HEK293 (cell line): ENCODE results near the gene ERCC5.

ENCODE experiments used
- CTCF ChIA-PET: fragments of 350-600 bp; formaldehyde crosslinking; extraction: SDS; loops from one replicate; lab custom pipeline; 2021; ENCODE audit warnings: antibody characterized with exemption; lab: Yijun Ruan, JAX
- POLR2A ChIA-PET: fragments of 300-600 bp; formaldehyde crosslinking; extraction: SDS; loops from one replicate; lab custom pipeline; 2020; ENCODE audit warnings: antibody characterized with exemption, inconsistent platforms; lab: Yijun Ruan, JAX
- H3K27ac ChIP-seq: fragments of 200-500 bp; sonication (Bioruptor generic); 2 replicates; pipeline ENCODE4 v1.5.1; 2014; ENCODE audit warnings: low read depth, low read length, control low read depth, inconsistent platforms; ENCODE audit errors: extremely low read depth
- H3K36me3 ChIP-seq, 2 experiments: fragments of 200-500 bp in 1 of 2; sonication (Bioruptor generic) in 1 of 2; 1 replicate in 1 of 2; 2 replicates in 1 of 2; pipeline ENCODE4 v1.5.1; 2014 to 2017; ENCODE audit warnings: inconsistent platforms in 2 of 2, low read length in 2 of 2; ENCODE audit not compliant: control insufficient read depth in 2 of 2, insufficient read depth in 1 of 2
- H3K4me1 ChIP-seq: fragments of 200-500 bp; sonication (Bioruptor generic); 2 replicates; pipeline ENCODE4 v1.5.1; 2014; ENCODE audit warnings: mild to moderate bottlenecking, low read length, inconsistent platforms; ENCODE audit not compliant: control insufficient read depth, insufficient read depth
- H3K4me3 ChIP-seq: 2 replicates; pipeline ENCODE4 v1.5.1; 2011; ENCODE audit warnings: low read depth, mild to moderate bottlenecking, control low read depth, low read length, moderate library complexity
- H3K9me3 ChIP-seq: fragments of 200-500 bp; sonication (Bioruptor generic); 2 replicates; pipeline ENCODE4 v1.5.1; 2014; ENCODE audit warnings: low read depth, low read length, inconsistent platforms; ENCODE audit not compliant: control insufficient read depth, insufficient read depth
- CTCF ChIP-seq: fragments of 450-650 bp; formaldehyde crosslinking; IDR thresholded peaks from 2 replicates; pipeline ENCODE4 v1.5.1; 2016; ENCODE audit warnings: missing biosample characterization, missing genetic modification characterization
- GLI4 ChIP-seq: fragments of 450-650 bp; formaldehyde crosslinking; IDR thresholded peaks from 2 replicates; pipeline ENCODE4 v1.5.1; 2016; ENCODE audit warnings: missing biosample characterization, missing genetic modification characterization
- GLIS1 ChIP-seq: fragments of 450-650 bp; formaldehyde crosslinking; IDR thresholded peaks from 2 replicates; pipeline ENCODE4 v1.5.1; 2016; ENCODE audit warnings: missing biosample characterization, missing genetic modification characterization
- KLF1 ChIP-seq: fragments of 450-650 bp; formaldehyde crosslinking; IDR thresholded peaks from 2 replicates; pipeline ENCODE4 v1.5.1; 2016; ENCODE audit warnings: missing biosample characterization, missing genetic modification characterization
- KLF9 ChIP-seq: fragments of 450-650 bp; formaldehyde crosslinking; IDR thresholded peaks from 2 replicates; pipeline ENCODE4 v1.5.1; 2016; ENCODE audit warnings: missing biosample characterization, missing genetic modification characterization, low read depth
- RBAK ChIP-seq: fragments of 450-650 bp; formaldehyde crosslinking; IDR thresholded peaks from 2 replicates; pipeline ENCODE4 v1.5.1; 2016; ENCODE audit warnings: missing biosample characterization, missing genetic modification characterization
- SALL2 ChIP-seq: fragments of 450-650 bp; formaldehyde crosslinking; IDR thresholded peaks from 2 replicates; pipeline ENCODE4 v1.5.0; 2017; ENCODE audit warnings: missing biosample characterization, mild to moderate bottlenecking, missing genetic modification characterization, borderline replicate concordance
- SETDB1 ChIP-seq: IDR thresholded peaks from one replicate; pipeline ENCODE4 v1.6.1; 2017; ENCODE audit warnings: mild to moderate bottlenecking, low read length, moderate library complexity, mixed read lengths; ENCODE audit not compliant: insufficient read length
- ZBTB8A ChIP-seq: fragments of 450-650 bp; formaldehyde crosslinking; IDR thresholded peaks from 2 replicates; pipeline ENCODE4 v1.5.1; 2016; ENCODE audit warnings: missing biosample characterization, missing genetic modification characterization
- ZIC2 ChIP-seq: fragments of 450-650 bp; formaldehyde crosslinking; IDR thresholded peaks from 2 replicates; pipeline ENCODE4 v1.5.1; 2016; ENCODE audit warnings: missing biosample characterization, missing genetic modification characterization
- ZNF114 ChIP-seq: fragments of 450-650 bp; formaldehyde crosslinking; IDR thresholded peaks from 2 replicates; pipeline ENCODE4 v1.5.0; 2017; ENCODE audit warnings: missing biosample characterization, missing genetic modification characterization
- ZNF311 ChIP-seq: fragments of 450-650 bp; formaldehyde crosslinking; IDR thresholded peaks from 2 replicates; pipeline ENCODE4 v1.5.1; 2017; ENCODE audit warnings: missing biosample characterization, missing genetic modification characterization, borderline replicate concordance
- ZNF354C ChIP-seq: fragments of 450-650 bp; formaldehyde crosslinking; IDR thresholded peaks from 2 replicates; pipeline ENCODE4 v1.5.1; 2016; ENCODE audit warnings: missing biosample characterization, missing genetic modification characterization, low read depth, borderline replicate concordance
- ZNF394 ChIP-seq: fragments of 450-650 bp; formaldehyde crosslinking; IDR thresholded peaks from 2 replicates; pipeline ENCODE4 v1.5.1; 2016; ENCODE audit warnings: missing biosample characterization, missing genetic modification characterization, mild to moderate bottlenecking, moderate library complexity, borderline replicate concordance
- ZNF449 ChIP-seq: fragments of 450-650 bp; formaldehyde crosslinking; IDR thresholded peaks from 2 replicates; pipeline ENCODE4 v1.5.1; 2017; ENCODE audit warnings: missing biosample characterization, mild to moderate bottlenecking, missing genetic modification characterization, moderate library complexity
- ZNF521 ChIP-seq: fragments of 450-650 bp; formaldehyde crosslinking; IDR thresholded peaks from 2 replicates; pipeline ENCODE4 v1.5.1; 2017; ENCODE audit warnings: missing biosample characterization, mild to moderate bottlenecking, missing genetic modification characterization
- ZNF621 ChIP-seq: fragments of 450-650 bp; formaldehyde crosslinking; IDR thresholded peaks from 2 replicates; pipeline ENCODE4 v1.5.1; 2017; ENCODE audit warnings: missing biosample characterization, missing genetic modification characterization
- ZNF629 ChIP-seq: fragments of 450-650 bp; formaldehyde crosslinking; IDR thresholded peaks from 2 replicates; pipeline ENCODE4 v1.5.1; 2017; ENCODE audit warnings: missing biosample characterization, missing genetic modification characterization
- ZNF768 ChIP-seq: fragments of 450-650 bp; formaldehyde crosslinking; IDR thresholded peaks from 2 replicates; pipeline ENCODE4 v1.5.1; 2018; ENCODE audit warnings: missing biosample characterization, mild to moderate bottlenecking, missing genetic modification characterization
- ZNF776 ChIP-seq: fragments of 450-650 bp; formaldehyde crosslinking; IDR thresholded peaks from 2 replicates; pipeline ENCODE4 v1.5.0; 2017; ENCODE audit warnings: missing biosample characterization, missing genetic modification characterization, borderline replicate concordance
- ZNF785 ChIP-seq: fragments of 450-650 bp; formaldehyde crosslinking; IDR thresholded peaks from 2 replicates; pipeline ENCODE4 v1.5.1; 2016; ENCODE audit warnings: missing biosample characterization, missing genetic modification characterization
- ZNF843 ChIP-seq: fragments of 450-650 bp; formaldehyde crosslinking; IDR thresholded peaks from 2 replicates; pipeline ENCODE4 v1.5.1; 2016; ENCODE audit warnings: missing biosample characterization, missing genetic modification characterization
- ZSCAN23 ChIP-seq: fragments of 450-650 bp; formaldehyde crosslinking; IDR thresholded peaks from 2 replicates; pipeline ENCODE4 v1.5.1; 2016; ENCODE audit warnings: missing biosample characterization, missing genetic modification characterization
- ZSCAN4 ChIP-seq: fragments of 450-650 bp; formaldehyde crosslinking; IDR thresholded peaks from 2 replicates; pipeline ENCODE4 v1.5.1; 2017; ENCODE audit warnings: missing biosample characterization, missing genetic modification characterization
- TF ChIP-seq, protein P1 (sequence below): fragments of 450-650 bp; formaldehyde crosslinking; IDR thresholded peaks from 2 replicates; pipeline ENCODE4 v1.5.1; 2016; ENCODE audit warnings: missing biosample characterization, missing genetic modification characterization
- TF ChIP-seq, protein P2 (sequence below): fragments of 450-650 bp; formaldehyde crosslinking; IDR thresholded peaks from 2 replicates; pipeline ENCODE4 v1.5.1; 2017; ENCODE audit warnings: missing biosample characterization, missing genetic modification characterization
- TF ChIP-seq, protein P3 (sequence below): fragments of 450-650 bp; formaldehyde crosslinking; IDR thresholded peaks from 2 replicates; pipeline ENCODE4 v1.5.1; 2017; ENCODE audit warnings: missing biosample characterization, missing genetic modification characterization

Gene ERCC5

GRCh38 chr13:102863590-102863989 is 17.8 kb downstream of the ERCC5 start:
- ChIA-PET POLR2A (no interaction called here), CTCF (no interaction called here)
- no peak for TF ChIP-seq ZNF621 (tag by site-specific recombination)
- TF ChIP-seq ZBTB8A (tag by site-specific recombination): no peak
- TF ChIP-seq CTCF (tag by site-specific recombination): no peak
- no peak for TF ChIP-seq ZNF521 (tag by site-specific recombination)
- TF ChIP-seq ZNF629 (tag by site-specific recombination): no peak
- no peak for TF ChIP-seq ZSCAN4
- no peak for TF ChIP-seq ZNF776
- no peak for TF ChIP-seq ZNF114 (tag by site-specific recombination)
- TF ChIP-seq ZSCAN23 (tag by site-specific recombination): no peak
- TF ChIP-seq SETDB1: no peak
- no peak for TF ChIP-seq ZNF843 (tag by site-specific recombination)
- no peak for TF ChIP-seq GLIS1 (tag by site-specific recombination)
- TF ChIP-seq SALL2 (tag by site-specific recombination): no peak
- TF ChIP-seq ZNF768 (tag by site-specific recombination): no peak
- TF ChIP-seq, protein P1, sequence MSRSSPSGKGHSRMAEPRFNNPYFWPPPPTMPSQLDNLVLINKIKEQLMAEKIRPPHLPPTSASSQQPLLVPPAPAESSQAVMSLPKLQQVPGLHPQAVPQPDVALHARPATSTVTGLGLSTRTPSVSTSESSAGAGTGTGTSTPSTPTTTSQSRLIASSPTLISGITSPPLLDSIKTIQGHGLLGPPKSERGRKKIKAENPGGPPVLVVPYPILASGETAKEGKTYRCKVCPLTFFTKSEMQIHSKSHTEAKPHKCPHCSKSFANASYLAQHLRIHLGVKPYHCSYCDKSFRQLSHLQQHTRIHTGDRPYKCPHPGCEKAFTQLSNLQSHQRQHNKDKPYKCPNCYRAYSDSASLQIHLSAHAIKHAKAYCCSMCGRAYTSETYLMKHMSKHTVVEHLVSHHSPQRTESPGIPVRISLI (tag by site-specific recombination): no peak
- TF ChIP-seq ZNF394 (tag by site-specific recombination): no peak
- Histone ChIP-seq H3K27ac (no peak overlapping the region), H3K36me3 (peaks cover 25 to 91% of the 10 kb centered on the region in 2 experiments), H3K4me1 (no peaks in the 10 kb centered on the region), H3K9me3 (no peaks in the 10 kb centered on the region), H3K4me3 (no peak overlapping the region)

DNA sequence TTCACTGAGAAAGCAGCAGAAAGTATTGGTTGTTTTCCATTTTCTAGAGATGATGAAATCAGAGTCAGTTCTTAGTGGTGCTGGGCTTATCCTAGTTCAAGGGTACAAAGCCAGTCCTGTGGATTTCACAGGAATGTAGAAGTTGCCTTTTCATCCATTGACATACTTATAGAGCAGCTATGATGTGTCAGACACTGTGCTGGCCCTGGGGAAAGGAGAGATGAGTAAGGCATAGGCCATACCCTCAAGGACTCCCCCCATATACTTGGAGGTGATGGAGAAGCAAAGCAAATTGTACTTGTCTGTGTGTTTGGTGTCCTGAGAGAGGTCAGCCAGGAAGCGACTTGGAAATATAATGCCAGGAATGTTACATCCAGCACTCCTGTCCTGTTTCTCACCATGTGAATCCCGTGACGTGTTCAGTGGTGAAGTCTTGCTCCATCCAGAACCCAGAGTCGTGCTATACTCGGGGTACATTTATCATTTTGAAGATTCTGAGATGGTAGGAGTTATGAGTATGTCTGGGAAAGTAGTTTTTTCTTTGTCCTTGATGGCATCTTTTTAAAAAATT is 22.6 kb downstream of the ERCC5 start:
- Histone ChIP-seq H3K36me3 (peaks cover 21 to 68% of the 10 kb centered on the region in 2 experiments; a peak in 2 of 3 replicates), H3K27ac (no peak overlapping the region), H3K4me1 (no peaks in the 10 kb centered on the region), H3K9me3 (no peaks in the 10 kb centered on the region), H3K4me3 (no peak overlapping the region)
- POLR2A ChIA-PET: no interaction called here
- CTCF ChIA-PET: no interaction called here
- no peak for TF ChIP-seq ZNF785 (tag by site-specific recombination)
- TF ChIP-seq, protein P2, sequence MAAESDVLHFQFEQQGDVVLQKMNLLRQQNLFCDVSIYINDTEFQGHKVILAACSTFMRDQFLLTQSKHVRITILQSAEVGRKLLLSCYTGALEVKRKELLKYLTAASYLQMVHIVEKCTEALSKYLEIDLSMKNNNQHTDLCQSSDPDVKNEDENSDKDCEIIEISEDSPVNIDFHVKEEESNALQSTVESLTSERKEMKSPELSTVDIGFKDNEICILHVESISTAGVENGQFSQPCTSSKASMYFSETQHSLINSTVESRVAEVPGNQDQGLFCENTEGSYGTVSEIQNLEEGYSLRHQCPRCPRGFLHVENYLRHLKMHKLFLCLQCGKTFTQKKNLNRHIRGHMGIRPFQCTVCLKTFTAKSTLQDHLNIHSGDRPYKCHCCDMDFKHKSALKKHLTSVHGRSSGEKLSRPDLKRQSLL (tag by site-specific recombination): no peak
- TF ChIP-seq KLF9 (tag by site-specific recombination): no peak
- TF ChIP-seq ZNF354C (tag by site-specific recombination): no peak
- no peak for TF ChIP-seq ZIC2 (tag by site-specific recombination)
- no peak for TF ChIP-seq GLI4 (tag by site-specific recombination)
- TF ChIP-seq ZNF311 (tag by site-specific recombination): no peak
- no peak for TF ChIP-seq ZNF449 (tag by site-specific recombination)
- TF ChIP-seq RBAK (tag by site-specific recombination): no peak
- no peak for TF ChIP-seq KLF1 (tag by site-specific recombination)
- TF ChIP-seq, protein P3, sequence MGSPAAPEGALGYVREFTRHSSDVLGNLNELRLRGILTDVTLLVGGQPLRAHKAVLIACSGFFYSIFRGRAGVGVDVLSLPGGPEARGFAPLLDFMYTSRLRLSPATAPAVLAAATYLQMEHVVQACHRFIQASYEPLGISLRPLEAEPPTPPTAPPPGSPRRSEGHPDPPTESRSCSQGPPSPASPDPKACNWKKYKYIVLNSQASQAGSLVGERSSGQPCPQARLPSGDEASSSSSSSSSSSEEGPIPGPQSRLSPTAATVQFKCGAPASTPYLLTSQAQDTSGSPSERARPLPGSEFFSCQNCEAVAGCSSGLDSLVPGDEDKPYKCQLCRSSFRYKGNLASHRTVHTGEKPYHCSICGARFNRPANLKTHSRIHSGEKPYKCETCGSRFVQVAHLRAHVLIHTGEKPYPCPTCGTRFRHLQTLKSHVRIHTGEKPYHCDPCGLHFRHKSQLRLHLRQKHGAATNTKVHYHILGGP (tag by site-specific recombination): no peak
- no peak for TF ChIP-seq ZBTB8A (tag by site-specific recombination)
- no peak for TF ChIP-seq ZSCAN4
- no peak for TF ChIP-seq ZNF629 (tag by site-specific recombination)
